Measurements from ENCODE around the gene ELANE.

DNA sequence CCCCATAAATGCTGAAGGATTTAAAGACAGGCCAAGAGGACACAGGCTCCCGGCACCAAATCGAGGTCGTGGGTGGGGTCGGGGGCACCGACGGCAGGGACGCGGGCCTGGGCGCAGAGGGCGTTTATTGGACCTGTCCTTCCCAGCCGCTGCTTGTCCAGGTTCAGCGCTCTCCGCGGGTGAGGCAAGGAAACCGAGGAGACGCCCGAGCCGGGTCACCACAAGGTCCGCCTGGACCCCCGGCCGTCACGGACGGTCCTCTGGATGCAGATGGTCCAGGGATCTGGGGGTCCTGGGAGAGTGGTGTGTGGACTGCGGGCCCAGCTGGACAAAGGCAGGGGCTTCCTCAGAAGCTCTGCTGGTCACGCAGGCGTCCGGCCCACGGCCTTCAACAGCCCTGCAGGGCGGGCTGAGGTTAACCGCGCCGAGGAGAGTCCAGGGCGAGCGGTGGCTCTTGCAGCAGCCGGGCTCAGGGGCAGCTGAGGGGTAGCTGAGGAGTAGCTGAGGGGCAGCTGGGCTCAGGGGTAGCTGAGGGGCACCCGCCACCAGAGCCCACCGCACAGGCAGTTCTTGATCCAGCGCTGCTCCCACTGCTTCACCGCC lies 15.9 kb downstream of the ELANE start:
- TF ChIP-seq, protein P1, sequence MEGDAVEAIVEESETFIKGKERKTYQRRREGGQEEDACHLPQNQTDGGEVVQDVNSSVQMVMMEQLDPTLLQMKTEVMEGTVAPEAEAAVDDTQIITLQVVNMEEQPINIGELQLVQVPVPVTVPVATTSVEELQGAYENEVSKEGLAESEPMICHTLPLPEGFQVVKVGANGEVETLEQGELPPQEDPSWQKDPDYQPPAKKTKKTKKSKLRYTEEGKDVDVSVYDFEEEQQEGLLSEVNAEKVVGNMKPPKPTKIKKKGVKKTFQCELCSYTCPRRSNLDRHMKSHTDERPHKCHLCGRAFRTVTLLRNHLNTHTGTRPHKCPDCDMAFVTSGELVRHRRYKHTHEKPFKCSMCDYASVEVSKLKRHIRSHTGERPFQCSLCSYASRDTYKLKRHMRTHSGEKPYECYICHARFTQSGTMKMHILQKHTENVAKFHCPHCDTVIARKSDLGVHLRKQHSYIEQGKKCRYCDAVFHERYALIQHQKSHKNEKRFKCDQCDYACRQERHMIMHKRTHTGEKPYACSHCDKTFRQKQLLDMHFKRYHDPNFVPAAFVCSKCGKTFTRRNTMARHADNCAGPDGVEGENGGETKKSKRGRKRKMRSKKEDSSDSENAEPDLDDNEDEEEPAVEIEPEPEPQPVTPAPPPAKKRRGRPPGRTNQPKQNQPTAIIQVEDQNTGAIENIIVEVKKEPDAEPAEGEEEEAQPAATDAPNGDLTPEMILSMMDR (IDR thresholded peaks at IDR 0.05; ENCODE audit: low read length), result no peak
- no peak for TF ChIP-seq EZH2 (IDR thresholded peaks at IDR 0.05; ENCODE audit: borderline replicate concordance, low read length)
